HEK293T (cell line): ENCODE data around the gene NDNF.

Experiments
- CTBP1 ChIP-seq: fragments of 450-650 bp; IDR thresholded peaks from 2 replicates; pipeline ENCODE4 v1.6.1; 2016; ENCODE audit warnings: borderline replicate concordance
- HDGF ChIP-seq: fragments of 450-650 bp; IDR thresholded peaks from 2 replicates; pipeline ENCODE4 v1.6.1; 2017; ENCODE audit warnings: antibody characterized with exemption, borderline replicate concordance
- NFRKB ChIP-seq: fragments of 450-650 bp; IDR thresholded peaks from 2 replicates; pipeline ENCODE4 v1.6.1; 2016; ENCODE audit warnings: mild to moderate bottlenecking, moderate library complexity
- PKNOX1 ChIP-seq: fragments of 450-650 bp; IDR thresholded peaks from 2 replicates; pipeline ENCODE4 v1.6.1; 2016

- no peak for TF ChIP-seq CTBP1
- TF ChIP-seq NFRKB = no peak
- no peak for TF ChIP-seq PKNOX1
- TF ChIP-seq HDGF = no peak
Measured at GRCh38 chr4:121056066-121056465, 16.3 kb downstream of the NDNF start.
